ENCODE results near the gene CRABP2.
A peak's percentile ranks its signal among the peaks of the same experiment; 100 is the strongest.

CRABP2 gene

DNA sequence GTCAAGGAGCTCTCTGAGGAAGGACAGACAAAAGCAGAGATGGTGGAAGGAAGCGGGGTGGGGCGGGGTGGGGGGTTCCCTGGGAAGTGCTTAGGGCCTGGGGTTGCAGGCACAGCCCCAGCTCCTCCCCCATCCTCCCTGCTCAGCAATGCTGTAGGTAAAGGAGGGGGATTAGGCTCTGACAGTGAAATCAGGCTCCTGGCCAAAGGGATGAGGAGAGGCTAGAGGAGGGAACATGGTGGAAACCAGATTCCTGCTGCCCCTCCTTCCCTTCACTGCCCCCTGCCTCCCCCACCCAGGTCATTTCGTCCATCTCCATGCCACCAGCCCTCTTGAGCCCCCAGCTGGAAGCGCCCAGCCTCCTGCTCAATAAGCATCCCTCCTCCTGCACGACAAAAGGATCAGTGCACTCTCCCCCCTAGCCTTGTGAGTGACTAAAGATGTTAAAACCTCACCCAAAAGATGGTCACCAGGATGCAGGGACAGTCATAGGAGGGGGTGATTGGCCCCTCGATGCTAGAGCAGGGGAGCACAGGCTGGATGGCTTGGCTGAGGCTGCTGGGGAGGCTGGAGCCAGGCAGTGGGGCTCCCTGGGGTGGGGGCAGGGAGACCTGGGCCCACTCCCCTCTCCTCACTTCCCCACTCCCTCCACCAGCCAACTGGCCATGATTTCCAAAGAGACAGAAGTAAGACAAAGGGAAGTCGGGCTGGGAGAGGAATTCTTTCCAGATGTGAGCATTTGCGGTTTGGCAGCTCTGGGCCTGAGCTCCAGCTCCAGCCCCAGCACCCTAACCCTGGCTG is 2.2 kb upstream of the CRABP2 start:
- DNase-seq: peak; percentile 85

DNA sequence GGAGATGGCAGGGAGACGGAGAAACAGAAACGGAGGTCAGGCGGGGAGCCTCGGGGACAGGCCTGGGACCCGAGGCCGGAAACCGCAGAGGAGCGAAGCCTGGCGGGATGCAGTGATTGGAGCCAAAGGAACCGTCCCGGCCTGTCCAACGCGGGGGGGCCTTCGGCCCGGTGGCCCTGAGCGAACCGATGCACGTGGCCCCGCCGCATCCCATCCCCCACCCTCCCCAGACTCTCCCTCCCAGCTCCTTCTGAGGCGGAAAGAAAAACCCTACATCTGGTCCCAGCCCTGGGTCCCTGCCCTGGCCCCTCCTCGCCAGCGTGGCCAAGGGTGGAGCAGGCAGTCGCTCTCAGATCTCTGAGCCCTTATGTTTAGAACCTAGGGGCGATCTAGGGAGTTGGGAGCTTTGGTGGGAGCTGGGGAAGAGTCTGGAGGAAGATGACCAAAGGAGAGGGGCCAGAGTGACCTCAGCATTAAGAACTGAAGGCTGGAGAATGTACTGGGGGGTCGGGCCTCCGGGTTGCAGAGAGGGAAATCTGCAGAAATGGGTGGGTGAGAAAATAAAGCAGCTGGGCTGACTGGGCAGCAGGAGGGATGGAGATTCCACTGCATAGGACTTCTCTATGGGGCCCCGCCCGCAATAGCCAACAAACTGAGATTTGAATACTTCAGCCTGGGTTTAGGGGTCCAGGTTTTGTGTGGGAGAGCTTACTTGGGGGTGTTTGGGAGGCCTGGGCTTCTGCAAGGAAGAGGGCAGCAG is 1.5 kb upstream of the CRABP2 start:
- DNase-seq: peak; percentile 94

DNA sequence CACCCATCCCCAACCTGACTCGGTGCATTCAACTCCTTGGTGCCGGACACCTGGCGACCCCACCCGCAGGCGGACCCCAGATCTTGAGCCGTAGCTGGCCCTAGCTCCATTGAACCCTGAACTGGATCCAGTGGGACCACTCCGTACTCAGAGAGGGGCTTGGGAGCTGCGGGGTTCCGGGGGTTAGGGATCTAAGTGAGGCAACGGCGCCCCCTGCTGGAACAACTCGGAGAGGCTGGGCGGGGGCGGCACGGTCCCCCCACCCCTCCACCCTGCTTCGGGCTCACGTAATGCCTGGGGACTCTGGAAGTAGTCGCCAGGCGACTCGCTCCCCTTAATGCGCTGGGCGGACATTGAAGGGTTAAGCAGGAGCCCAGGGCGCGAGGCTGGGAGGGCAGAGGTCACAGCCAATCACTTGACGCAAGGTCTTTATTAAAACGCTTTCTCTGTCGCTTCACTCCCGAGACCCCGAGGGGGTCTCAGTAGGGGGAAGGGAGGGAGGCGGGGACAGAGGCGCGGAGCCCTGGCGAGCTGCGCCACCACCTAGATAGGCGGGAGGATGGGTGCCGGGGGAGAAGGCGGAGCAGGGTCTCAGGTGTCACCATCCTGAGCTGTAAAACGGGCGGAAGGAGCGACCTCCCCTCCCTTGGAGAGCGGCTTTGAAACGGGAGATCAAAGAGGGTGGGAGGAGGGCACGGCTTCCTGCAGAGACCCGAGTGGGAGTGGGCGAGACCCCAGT is 704 bp upstream of the CRABP2 start:
- peak; percentile 91 for DNase-seq

DNA sequence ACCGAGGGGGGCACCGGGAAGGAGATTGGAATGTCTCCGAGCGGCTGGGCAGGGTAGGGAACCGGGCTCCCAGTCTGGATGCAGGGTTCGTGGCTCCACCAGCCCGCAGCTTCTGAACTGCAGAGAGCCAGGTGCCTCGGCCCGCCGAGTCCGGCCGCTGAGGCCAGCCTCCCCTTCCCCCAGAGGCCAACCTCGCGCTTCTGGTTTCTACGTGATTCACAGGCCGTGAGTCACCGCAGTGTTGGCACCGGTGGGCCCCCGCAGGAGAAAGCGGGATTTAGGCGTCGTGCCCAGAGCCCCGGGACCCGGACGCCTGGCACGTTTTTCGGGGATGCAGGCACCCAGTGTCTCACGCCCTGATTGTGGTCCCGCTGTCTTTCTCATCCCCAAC is 458 bp downstream of the CRABP2 start:
- peak; percentile 65 for DNase-seq

DNA sequence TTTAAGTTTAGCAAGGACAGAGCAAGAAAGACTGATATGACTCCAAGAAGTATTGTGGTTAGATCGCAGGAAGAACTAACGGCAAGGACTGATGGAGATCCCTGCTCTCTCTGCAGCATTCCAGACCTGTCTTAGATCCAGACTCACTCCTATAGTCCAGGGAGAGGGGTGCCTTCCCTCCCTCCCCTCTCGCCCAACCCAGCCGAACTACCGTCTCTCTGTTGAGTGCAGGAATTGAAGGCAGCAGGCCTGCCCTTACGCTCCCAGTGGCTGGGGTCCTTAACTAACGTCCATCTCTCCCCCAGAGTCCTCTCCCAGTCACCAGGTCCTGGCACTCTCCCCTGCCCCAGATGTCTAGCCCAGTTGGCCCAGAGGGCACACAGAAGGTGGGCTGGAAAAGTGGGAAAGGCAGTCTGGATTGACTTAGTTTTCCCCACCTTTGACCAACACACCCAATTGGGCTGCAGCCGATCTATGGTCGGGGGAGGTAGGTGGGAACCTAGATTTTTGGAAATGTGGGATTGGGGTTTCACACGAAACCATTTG is 1.1 kb downstream of the CRABP2 start:
- DNase-seq: peak; percentile 33

DNA sequence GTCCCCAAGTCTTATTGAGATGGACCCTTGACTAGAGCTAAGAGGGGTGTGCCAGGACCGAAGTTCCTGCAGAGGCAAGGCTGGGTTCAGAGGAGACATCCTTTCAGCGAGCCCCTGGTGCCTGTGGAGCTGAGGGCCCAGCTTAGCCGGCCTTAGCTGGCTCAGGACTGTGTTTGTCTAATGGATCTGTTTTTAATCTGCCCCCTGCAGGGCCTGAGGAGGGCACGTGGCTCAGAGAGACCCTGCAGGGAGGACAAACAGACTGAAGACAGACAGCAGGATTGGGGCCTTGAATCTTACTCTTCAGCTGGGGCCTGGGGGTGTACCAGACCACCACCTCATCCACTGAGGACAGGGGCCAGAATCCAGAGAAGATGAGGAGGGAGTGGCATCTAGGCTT is 1.6 kb downstream of the CRABP2 start:
- no peak for DNase-seq

DNA sequence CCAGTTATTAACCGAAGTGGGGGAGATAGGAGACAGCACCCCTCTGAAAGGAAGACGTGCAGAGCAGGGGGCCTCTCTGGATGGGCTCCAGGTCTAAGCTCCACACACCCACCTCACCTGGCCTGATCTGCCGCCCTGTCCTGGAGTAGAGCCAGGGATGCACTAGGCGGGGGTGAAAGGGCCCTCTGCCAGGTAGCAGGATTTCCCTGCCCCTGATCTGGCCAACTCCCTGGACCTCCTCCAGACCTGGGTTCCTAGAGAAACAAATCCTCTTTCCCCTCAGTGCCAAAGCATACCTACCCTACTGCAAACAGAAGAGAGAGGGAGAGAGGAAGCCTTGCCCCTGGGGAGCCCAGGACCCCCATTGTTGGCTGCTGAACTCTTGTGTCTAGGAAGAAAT is 2.0 kb downstream of the CRABP2 start:
- no peak for DNase-seq

DNA sequence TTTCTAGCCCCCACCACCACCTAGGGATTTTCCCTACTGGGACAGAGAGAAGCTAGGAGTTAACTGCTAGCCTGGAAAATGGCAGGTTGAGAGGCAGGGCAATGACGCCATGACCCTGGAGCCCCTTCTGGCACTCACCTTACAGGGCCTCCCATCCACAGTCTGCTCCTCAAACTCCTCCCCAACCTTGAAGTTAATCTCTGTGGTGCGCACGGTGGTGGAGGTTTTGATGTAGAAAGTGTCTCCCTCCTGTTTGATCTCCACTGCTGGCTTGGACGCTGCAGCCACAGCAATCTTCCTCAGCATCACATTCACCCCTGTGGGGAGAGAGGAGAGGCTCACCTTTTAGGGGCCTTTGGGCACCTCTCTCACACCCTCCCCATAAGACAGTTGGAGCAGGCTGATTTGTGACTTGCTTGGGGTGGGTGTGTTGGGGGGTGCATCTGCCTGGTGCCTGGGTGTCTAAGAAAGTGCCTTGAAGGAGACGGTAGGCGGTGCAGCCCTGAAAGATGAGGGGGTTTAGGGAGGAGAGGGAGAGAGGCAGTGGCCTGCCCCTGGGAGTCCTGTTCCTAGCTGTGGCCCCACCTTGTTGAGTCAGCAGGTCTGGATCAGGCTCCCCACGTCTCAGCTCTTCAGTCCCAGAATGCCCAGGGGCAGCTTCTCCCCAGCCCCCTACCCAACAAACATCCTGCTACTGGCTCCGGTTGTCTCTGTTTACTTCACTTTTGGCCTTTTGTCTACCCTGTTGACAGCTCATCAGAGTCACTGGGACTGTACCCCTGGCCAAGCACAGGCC is 4.4 kb downstream of the CRABP2 start:
- no peak for DNase-seq

DNA sequence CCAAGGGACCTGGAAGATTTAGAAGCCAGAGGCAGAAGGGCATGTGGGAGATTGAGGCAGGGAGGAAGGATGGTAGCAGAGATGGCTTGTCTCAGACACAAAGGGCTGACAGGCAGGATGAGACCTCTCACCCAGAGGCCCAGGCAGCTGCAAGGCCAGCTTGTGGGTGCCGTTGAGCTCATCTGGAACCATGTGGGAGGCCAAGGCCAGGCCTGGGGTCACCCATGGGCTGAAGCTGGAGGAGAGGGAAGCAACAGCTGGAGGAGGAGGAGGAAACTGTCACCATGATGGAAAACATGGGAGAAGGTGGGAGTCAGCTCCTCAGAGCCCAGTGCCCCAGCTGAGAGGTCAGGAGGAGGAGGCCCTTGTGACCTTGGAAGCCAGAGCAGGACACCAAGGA is 6.4 kb downstream of the CRABP2 start:
- no peak for DNase-seq

DNA sequence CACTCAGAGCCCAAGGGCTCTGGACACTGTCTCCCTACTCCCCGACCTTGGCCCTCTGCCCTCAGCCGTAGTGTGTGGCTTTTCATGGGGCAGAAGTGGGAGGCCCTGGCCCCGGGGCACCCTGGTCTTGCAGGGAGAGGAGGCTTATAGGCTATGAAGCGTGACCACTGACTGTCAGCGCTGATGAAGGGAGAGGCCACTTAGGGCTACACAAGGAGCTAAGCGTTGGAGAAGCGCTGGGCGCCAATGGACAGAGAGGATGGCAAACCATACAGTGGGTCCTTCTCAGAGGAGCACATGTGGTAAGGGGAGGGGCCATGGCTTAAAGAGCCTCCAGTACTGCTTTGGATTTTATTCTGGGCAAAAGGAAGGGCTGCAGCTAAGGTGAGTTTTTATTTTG is 7.9 kb downstream of the CRABP2 start:
- no peak for DNase-seq

DNA sequence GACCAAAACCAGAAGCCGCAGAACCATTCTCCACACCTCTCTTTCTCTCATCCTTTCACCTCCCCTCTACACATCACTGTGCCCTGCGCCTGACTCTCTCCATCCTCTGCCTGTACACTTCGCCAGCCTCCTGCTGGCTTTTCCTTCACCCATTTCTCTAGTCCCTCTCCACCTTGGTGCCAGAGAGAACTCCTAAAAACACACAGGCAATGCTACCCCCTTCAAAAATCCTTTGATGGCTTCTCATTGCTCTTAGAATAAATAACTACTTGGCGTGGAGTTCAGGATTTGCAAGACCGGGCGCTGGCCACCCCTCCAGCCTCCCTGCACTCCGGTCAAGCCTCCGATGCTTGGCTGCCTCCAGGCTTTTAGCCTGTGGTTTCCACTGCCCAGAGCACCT is 8.6 kb downstream of the CRABP2 start:
- DNase-seq: no peak

DNA sequence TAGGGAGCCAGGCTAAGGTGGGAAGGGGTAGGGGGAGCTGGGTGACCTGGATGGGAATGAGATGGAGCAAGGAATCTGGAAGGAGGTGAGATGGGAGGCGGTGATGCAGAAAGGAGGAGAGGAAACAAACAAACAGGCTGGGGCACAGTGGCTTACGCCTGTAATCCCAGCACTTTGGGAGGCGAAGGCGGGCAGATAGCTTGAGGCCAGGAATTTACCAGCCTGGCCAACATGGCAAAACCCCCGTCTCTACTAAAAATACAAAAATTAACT is 10.8 kb downstream of the CRABP2 start:
- no peak for DNase-seq

DNA sequence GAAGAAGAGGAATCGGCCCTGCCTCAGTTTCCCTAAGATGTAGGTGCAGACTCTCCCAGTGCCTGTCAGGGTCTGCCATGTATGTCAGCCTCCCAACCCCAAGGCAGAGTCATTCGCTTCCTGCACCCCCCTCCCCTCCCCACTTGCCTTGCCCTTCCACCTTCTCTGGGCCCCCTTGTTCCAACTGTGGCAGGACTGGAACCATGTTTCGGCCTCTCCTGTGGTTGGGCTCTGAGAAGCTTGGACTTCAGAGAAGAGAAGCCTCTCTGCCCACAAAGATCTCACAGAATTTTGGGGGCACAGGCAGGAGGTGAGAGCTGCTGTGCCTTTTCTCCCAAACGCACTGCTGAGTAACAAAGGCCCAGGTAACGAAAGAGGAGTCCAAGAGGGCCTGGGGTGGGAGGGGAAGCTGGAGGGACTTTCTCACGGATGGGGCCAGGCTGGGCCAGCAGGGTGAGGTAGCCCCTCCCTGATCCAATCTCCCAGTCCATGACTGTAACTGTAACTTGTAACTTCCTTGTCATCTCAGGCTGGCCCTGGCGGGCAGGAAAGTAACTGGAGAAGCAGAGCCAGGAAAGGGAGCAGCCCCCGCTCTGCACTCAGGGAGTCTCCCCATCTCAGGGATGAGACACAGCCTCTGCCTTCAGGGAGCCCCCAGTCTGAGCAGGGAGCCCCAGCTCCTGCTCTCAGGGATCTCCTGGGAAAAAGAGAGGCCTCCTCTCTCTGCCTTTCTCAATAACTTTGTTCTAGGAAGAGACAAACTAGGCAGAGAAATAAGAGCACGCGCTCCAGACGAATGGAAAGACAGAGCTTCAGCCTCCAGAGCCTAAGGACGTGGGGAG is 11.3 kb downstream of the CRABP2 start:
- DNase-seq: peak; percentile 20

DNA sequence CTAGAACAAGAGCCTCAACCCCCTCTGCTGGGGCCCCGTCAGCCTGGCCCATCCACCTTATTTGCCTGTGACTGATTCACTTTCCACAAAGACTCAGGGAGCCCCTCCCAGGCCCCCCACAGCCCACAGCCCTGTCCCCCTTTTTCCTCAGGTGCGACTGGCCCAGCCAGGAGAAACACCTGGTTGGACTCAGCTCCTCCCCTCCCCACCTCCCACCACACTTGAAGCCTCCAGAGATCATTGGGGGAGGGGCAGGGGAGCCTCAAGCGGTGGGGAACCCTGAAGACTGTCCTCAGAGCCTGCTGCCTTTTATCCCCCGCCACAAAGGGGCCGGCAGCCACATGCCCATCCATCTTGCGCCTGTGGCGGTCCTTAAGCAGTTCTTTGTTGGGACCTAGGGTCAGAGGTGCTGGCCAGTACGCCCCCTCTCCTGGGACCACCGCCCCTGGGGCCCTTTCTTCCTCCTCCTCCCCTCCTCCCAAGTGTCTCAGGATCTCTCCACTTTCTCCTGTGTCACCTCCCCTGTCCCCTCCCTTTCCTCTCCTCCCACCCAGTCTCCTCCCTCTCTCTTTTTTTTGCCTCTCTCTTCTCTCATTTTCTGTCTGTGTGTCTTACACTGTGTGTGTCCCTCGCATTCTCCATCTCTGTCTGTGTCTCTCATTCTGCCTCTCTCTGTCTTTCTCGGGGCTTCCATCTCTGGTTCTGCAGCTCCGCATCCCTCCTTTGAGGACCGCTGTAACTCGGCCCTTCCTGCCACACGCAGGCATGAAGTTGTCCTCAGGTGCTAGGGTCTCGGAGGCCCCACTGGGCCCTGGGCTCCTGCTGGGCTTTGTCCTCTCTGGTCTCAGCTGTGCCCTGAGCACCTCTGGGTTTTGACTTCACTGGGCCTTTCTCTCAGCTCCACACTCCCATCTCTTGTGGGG is 12.2 kb downstream of the CRABP2 start:
- DNase-seq: peak; percentile 55

DNA sequence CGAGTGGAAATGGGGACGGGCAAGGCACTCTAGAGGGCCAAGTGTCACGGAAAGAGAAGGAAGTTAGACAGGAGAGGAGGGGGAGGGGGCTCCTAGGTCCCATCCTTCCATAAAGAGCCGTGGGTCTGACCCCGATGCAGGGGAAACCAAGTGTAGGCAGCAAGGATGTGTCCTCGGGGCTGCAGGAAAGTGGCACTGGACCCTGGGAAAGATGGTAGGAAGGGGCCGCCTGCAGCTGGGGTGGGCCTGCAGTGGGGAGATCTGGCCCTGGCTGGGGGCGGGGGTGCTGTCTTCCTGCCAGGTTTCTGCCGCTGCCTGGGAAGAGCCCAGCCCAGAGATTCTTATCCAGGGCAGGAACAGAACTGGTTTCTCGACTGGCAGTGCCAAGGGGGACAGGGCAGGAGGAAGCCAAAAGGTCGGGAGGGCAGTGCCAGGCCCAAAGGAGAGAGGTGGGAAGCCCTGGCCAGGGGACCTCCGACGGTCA is 12.9 kb downstream of the CRABP2 start:
- DNase-seq: no peak

DNA sequence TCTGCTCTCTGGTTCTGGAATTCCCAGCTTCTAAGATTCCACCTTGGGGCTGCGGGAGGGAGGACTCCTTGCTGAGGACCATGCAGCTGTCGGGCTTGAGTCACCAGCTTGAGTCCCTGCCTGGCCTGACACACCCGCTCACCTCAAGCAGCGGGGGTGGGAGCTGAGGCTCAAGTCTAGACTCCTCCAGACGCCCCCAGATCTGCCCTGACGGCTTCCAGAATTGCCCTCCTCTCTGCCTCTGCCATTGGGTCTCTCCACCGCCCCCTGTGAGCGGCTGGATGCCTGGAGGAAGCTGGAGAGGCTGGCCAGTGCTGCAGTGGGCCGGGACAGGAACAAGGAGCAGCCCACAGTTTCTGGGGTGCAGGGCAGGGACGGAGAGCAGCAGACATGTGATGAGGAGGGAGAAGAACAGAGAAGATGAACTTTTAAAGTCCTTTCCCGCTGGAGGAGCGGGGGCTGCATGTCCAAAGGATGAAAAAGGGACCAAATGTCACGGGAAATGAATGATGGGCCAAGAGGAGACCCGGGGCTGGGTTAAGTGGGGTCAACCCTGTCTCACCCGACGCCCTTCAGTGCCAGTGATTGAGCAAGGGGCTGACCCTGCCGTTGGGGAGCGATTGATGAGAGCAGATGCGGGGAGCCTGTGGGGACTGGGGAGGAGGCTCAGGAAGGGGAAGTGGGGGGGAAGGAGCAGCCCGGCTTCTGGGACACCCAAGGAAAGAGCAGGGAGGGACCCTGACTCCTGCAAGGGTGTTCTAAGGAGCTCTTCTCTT is 13.5 kb downstream of the CRABP2 start:
- peak; percentile 45 for DNase-seq

DNA sequence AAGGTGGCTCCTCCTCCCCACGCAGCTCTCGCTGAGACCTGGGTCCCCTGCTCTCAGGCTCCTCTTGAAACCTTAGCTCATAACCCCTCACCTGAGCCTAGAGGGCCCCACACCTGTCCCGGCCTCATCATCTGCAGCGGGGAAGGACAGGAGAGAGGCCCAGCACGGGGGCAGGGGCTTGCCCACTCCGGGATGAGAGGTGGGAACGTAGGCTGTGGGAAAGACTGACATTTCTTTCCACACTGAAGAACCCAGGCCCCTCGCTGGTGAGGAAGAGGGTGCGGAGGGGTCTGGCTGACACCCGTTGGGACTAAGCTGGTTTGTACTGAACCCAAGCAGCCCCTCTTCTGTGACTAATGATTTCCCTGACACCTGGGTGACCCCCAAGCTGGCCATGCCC is 14.2 kb downstream of the CRABP2 start:
- peak; percentile 17 for DNase-seq

DNA sequence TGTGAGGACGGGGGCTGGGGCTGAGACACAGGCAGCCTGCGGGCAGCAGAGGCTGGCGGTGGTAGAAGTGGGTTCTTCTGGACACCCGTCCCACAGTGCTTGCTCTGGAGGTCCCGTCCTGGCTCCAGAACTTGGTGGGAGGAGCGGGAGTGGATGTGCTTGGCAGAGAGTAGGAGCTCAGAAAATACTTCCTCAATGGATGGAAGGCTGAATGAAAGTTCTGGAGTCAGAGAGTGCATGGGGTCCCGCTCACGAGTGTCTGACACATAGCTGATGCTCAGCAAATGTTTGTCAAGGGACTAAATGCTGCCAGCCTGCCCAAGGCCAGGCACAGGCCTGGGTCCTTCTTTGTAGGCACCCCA is 14.7 kb downstream of the CRABP2 start:
- DNase-seq: peak; percentile 25

DNA sequence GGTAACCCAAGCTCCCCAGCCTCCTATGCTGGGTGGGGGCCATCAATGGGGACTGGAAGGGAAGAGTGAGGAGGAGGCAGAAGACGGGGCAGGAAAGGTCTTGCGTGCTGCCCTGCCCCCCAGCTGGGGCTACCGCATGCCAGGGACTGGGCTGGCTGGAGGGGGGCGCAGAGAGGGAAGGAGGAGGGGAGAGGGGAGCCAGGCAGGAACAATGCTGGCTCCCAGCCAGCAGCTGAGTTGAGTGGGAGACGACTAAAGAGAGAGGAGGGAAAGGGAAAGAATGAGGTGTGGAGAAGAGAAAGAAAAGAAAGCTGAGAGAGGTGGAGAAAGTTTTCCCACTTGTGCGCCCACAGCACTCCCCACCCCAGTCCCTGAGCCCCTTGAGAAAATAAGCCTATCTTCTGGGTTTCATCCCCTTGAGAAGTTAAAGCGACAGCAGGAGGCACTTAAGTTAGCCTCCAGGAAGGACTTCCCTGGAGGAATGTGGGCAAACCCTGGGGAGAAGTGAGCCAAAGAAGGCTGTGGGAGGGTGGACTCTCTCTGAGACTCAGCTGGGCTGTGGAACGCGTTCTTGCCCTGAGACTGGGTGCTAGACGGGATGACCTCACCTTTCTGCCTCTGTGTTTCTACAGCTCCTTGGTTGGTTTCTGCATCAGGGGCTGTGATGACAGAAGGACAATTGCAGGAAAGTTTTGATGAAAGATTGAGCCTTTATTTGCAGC is 15.3 kb downstream of the CRABP2 start:
- DNase-seq: peak; percentile 61
